ENCODE results near the gene EEIG2. TPM values are rescaled to one million over a fixed set of nuclear protein-coding genes. Genes with fewer than 3 reads are reported as not detected.

Gene EEIG2
- total RNA-seq, 4 donors from 2014 or later = 9.0 to 22.3 (median 15.0) TPM

- no peak for TF ChIP-seq CTCF (IDR thresholded peaks at IDR 0.05; ENCODE audit: low read depth)
These were observed 18.9 kb upstream of the EEIG2 start for GRCh38 chr1:108540977-108541376.

- TF ChIP-seq CTCF (IDR thresholded peaks at IDR 0.05; ENCODE audit: low read depth) = no peak
These were observed 18.0 kb upstream of the EEIG2 start for GRCh38 chr1:108541861-108542260.

GRCh38 chr1:108551137-108551862 lies 8.6 kb upstream of the EEIG2 start:
- no peak for TF ChIP-seq CTCF (IDR thresholded peaks at IDR 0.05; ENCODE audit: low read depth)

GRCh38 chr1:108553905-108554304 lies 6.0 kb upstream of the EEIG2 start:
- TF ChIP-seq CTCF (IDR thresholded peaks at IDR 0.05; ENCODE audit: low read depth) = no peak

- no peak for TF ChIP-seq CTCF (IDR thresholded peaks at IDR 0.05; ENCODE audit: low read depth)
These were observed 5.0 kb upstream of the EEIG2 start for GRCh38 chr1:108554682-108555427.

- TF ChIP-seq CTCF (IDR thresholded peaks at IDR 0.05; ENCODE audit: low read depth) = no peak
These were observed 3.8 kb upstream of the EEIG2 start for GRCh38 chr1:108556066-108556465.

- no peak for TF ChIP-seq CTCF (IDR thresholded peaks at IDR 0.05; ENCODE audit: low read depth)
These were observed 3.4 kb upstream of the EEIG2 start for GRCh38 chr1:108556499-108556898.
